ENCODE data around the gene JUN. TPM values are rescaled to one million over a fixed set of nuclear protein-coding genes. Genes with fewer than 3 reads are reported as not detected.
"Not testable (repeated sequence)": the region's sequence is repeated elsewhere in the genome, so short reads cannot be mapped to it uniquely, and the experiment has no call there.

Gene JUN
- total and polyA plus RNA-seq, 2 donors = 51.0 to 74.3 TPM

- H3K27me3 ChIP-seq (ENCODE audit: control insufficient read depth in 2 of 2, insufficient read depth in 1 of 2, low read length in 1 of 2) = no peaks in the 10 kb centered on the region
- H3K9me3 ChIP-seq (ENCODE audit: control insufficient read depth in 2 of 2, insufficient read depth in 1 of 2, low read length in 1 of 2) = no peaks in the 10 kb centered on the region
- DNase-seq (ENCODE audit: low read depth in 6 of 9, low spot score in 9 of 9) = no peak
- H3K36me3 ChIP-seq (ENCODE audit: control insufficient read depth in 2 of 2, insufficient read depth in 2 of 2, low read length in 1 of 2) = no peaks in the 10 kb centered on the region
- no peak overlapping the region for H3K27ac ChIP-seq (ENCODE audit: low read depth in 1 of 2, low read length in 1 of 2)
- WGBS = 87% methylated on average over 5 of the region's 5 CpGs
- no peak overlapping the region for H3K4me3 ChIP-seq (ENCODE audit: low read length in 2 of 2)
- H3K4me1 ChIP-seq (ENCODE audit: control insufficient read depth in 2 of 2, insufficient read depth in 2 of 2, low read length in 2 of 2) = no peaks in the 10 kb centered on the region
These were observed 19.0 kb upstream of the JUN start for GRCh38 chr1:58802640-58803399.

- DNase-seq (ENCODE audit: low read depth in 6 of 9, low spot score in 9 of 9); H3K27me3 ChIP-seq (ENCODE audit: control insufficient read depth in 2 of 2, insufficient read depth in 1 of 2, low read length in 1 of 2); H3K9me3 ChIP-seq (ENCODE audit: control insufficient read depth in 2 of 2, insufficient read depth in 1 of 2, low read length in 1 of 2); H3K4me1 ChIP-seq (ENCODE audit: control insufficient read depth in 2 of 2, insufficient read depth in 2 of 2, low read length in 2 of 2); H3K4me3 ChIP-seq (ENCODE audit: low read length in 2 of 2); H3K27ac ChIP-seq (ENCODE audit: low read depth in 1 of 2, low read length in 1 of 2); H3K36me3 ChIP-seq (ENCODE audit: control insufficient read depth in 2 of 2, insufficient read depth in 2 of 2, low read length in 1 of 2): not testable (repeated sequence)
- 99% methylated on average over 1 of the region's 1 CpG for WGBS
These were observed 17.4 kb upstream of the JUN start for GRCh38 chr1:58801286-58801685.

- no peak for DNase-seq (ENCODE audit: low read depth in 6 of 9, low spot score in 9 of 9)
- no peaks in the 10 kb centered on the region for H3K4me1 ChIP-seq (ENCODE audit: control insufficient read depth in 2 of 2, insufficient read depth in 2 of 2, low read length in 2 of 2)
- WGBS = 92% methylated on average over 1 of the region's 1 CpG
- H3K27ac ChIP-seq (ENCODE audit: low read depth in 1 of 2, low read length in 1 of 2) = no peak overlapping the region
- no peaks in the 10 kb centered on the region for H3K27me3 ChIP-seq (ENCODE audit: control insufficient read depth in 2 of 2, insufficient read depth in 1 of 2, low read length in 1 of 2)
- no peaks in the 10 kb centered on the region for H3K36me3 ChIP-seq (ENCODE audit: control insufficient read depth in 2 of 2, insufficient read depth in 2 of 2, low read length in 1 of 2)
- no peak overlapping the region for H3K4me3 ChIP-seq (ENCODE audit: low read length in 2 of 2)
- H3K9me3 ChIP-seq (ENCODE audit: control insufficient read depth in 2 of 2, insufficient read depth in 1 of 2, low read length in 1 of 2) = no peaks in the 10 kb centered on the region
These were observed 15.8 kb upstream of the JUN start for GRCh38 chr1:58799650-58800049.

- DNase-seq (ENCODE audit: low read depth in 6 of 9, low spot score in 9 of 9) = no peak
These were observed 15.1 kb upstream of the JUN start for GRCh38 chr1:58798910-58799442.

GRCh38 chr1:58796416-58796815 lies 12.6 kb upstream of the JUN start:
- no peak for DNase-seq (ENCODE audit: low read depth in 6 of 9, low spot score in 9 of 9)
- Histone ChIP-seq H3K4me3 (ENCODE audit: low read length in 2 of 2) (no peak overlapping the region), H3K9me3 (ENCODE audit: control insufficient read depth in 2 of 2, insufficient read depth in 1 of 2, low read length in 1 of 2) (no peaks in the 10 kb centered on the region), H3K27ac (ENCODE audit: low read depth in 1 of 2, low read length in 1 of 2) (no peak overlapping the region), H3K4me1 (ENCODE audit: control insufficient read depth in 2 of 2, insufficient read depth in 2 of 2, low read length in 2 of 2) (no peaks in the 10 kb centered on the region), H3K27me3 (ENCODE audit: control insufficient read depth in 2 of 2, insufficient read depth in 1 of 2, low read length in 1 of 2) (no peaks in the 10 kb centered on the region), H3K36me3 (ENCODE audit: control insufficient read depth in 2 of 2, insufficient read depth in 2 of 2, low read length in 1 of 2) (no peaks in the 10 kb centered on the region)

More at GRCh38 chr1:58798910-58799442, 15.1 kb upstream of the JUN start:
- Histone ChIP-seq H3K36me3 (ENCODE audit: control insufficient read depth in 2 of 2, insufficient read depth in 2 of 2, low read length in 1 of 2) (no peaks in the 10 kb centered on the region), H3K27me3 (ENCODE audit: control insufficient read depth in 2 of 2, insufficient read depth in 1 of 2, low read length in 1 of 2) (no peaks in the 10 kb centered on the region), H3K4me1 (ENCODE audit: control insufficient read depth in 2 of 2, insufficient read depth in 2 of 2, low read length in 2 of 2) (no peaks in the 10 kb centered on the region), H3K9me3 (ENCODE audit: control insufficient read depth in 2 of 2, insufficient read depth in 1 of 2, low read length in 1 of 2) (no peaks in the 10 kb centered on the region), H3K4me3 (ENCODE audit: low read length in 2 of 2) (no peak overlapping the region), H3K27ac (ENCODE audit: low read depth in 1 of 2, low read length in 1 of 2) (no peak overlapping the region)
- WGBS = 93% methylated on average over 1 of the region's 1 CpG

- no peaks in the 10 kb centered on the region for H3K36me3 ChIP-seq (ENCODE audit: control insufficient read depth in 2 of 2, insufficient read depth in 2 of 2, low read length in 1 of 2)
- H3K27ac ChIP-seq (ENCODE audit: low read depth in 1 of 2, low read length in 1 of 2) = no peak overlapping the region
- H3K27me3 ChIP-seq (ENCODE audit: control insufficient read depth in 2 of 2, insufficient read depth in 1 of 2, low read length in 1 of 2) = no peaks in the 10 kb centered on the region
- no peak overlapping the region for H3K4me3 ChIP-seq (ENCODE audit: low read length in 2 of 2)
- no peak for DNase-seq (ENCODE audit: low read depth in 6 of 9, low spot score in 9 of 9)
- WGBS = 95% methylated on average over 3 of the region's 3 CpGs
- H3K9me3 ChIP-seq (ENCODE audit: control insufficient read depth in 2 of 2, insufficient read depth in 1 of 2, low read length in 1 of 2) = no peaks in the 10 kb centered on the region
- H3K4me1 ChIP-seq (ENCODE audit: control insufficient read depth in 2 of 2, insufficient read depth in 2 of 2, low read length in 2 of 2) = no peaks in the 10 kb centered on the region
These were observed 10.7 kb upstream of the JUN start for GRCh38 chr1:58794585-58794984.

- WGBS = 95% methylated on average over 6 of the region's 6 CpGs
- Histone ChIP-seq H3K36me3 (ENCODE audit: control insufficient read depth in 2 of 2, insufficient read depth in 2 of 2, low read length in 1 of 2) (no peaks in the 10 kb centered on the region), H3K27me3 (ENCODE audit: control insufficient read depth in 2 of 2, insufficient read depth in 1 of 2, low read length in 1 of 2) (no peaks in the 10 kb centered on the region), H3K27ac (ENCODE audit: low read depth in 1 of 2, low read length in 1 of 2) (no peak overlapping the region), H3K4me1 (ENCODE audit: control insufficient read depth in 2 of 2, insufficient read depth in 2 of 2, low read length in 2 of 2) (no peaks in the 10 kb centered on the region), H3K4me3 (ENCODE audit: low read length in 2 of 2) (no peak overlapping the region), H3K9me3 (ENCODE audit: control insufficient read depth in 2 of 2, insufficient read depth in 1 of 2, low read length in 1 of 2) (no peaks in the 10 kb centered on the region)
- DNase-seq (ENCODE audit: low read depth in 6 of 9, low spot score in 9 of 9) = no peak
These were observed 9.0 kb upstream of the JUN start for GRCh38 chr1:58792846-58793245.

- WGBS = 97% methylated on average over 1 of the region's 1 CpG
- DNase-seq (ENCODE audit: low read depth in 6 of 9, low spot score in 9 of 9) = no peak
- H3K27ac ChIP-seq (ENCODE audit: low read depth in 1 of 2, low read length in 1 of 2) = no peak overlapping the region
- no peaks in the 10 kb centered on the region for H3K36me3 ChIP-seq (ENCODE audit: control insufficient read depth in 2 of 2, insufficient read depth in 2 of 2, low read length in 1 of 2)
- H3K4me3 ChIP-seq (ENCODE audit: low read length in 2 of 2) = no peak overlapping the region
- H3K9me3 ChIP-seq (ENCODE audit: control insufficient read depth in 2 of 2, insufficient read depth in 1 of 2, low read length in 1 of 2) = no peaks in the 10 kb centered on the region
- no peaks in the 10 kb centered on the region for H3K27me3 ChIP-seq (ENCODE audit: control insufficient read depth in 2 of 2, insufficient read depth in 1 of 2, low read length in 1 of 2)
- no peaks in the 10 kb centered on the region for H3K4me1 ChIP-seq (ENCODE audit: control insufficient read depth in 2 of 2, insufficient read depth in 2 of 2, low read length in 2 of 2)
These were observed 7.3 kb upstream of the JUN start for GRCh38 chr1:58791106-58791505.

GRCh38 chr1:58789996-58790660 lies 6.3 kb upstream of the JUN start:
- H3K9me3 ChIP-seq (ENCODE audit: control insufficient read depth in 2 of 2, insufficient read depth in 1 of 2, low read length in 1 of 2) = no peaks in the 10 kb centered on the region
- H3K36me3 ChIP-seq (ENCODE audit: control insufficient read depth in 2 of 2, insufficient read depth in 2 of 2, low read length in 1 of 2) = no peaks in the 10 kb centered on the region
- no peak for DNase-seq (ENCODE audit: low read depth in 6 of 9, low spot score in 9 of 9)
- WGBS = 98% methylated on average over 1 of the region's 1 CpG
- H3K27ac ChIP-seq (ENCODE audit: low read depth in 1 of 2, low read length in 1 of 2) = no peak overlapping the region
- peaks cover 0 to 7% of the 10 kb centered on the region in 2 donors for H3K27me3 ChIP-seq (ENCODE audit: control insufficient read depth in 2 of 2, insufficient read depth in 1 of 2, low read length in 1 of 2)
- H3K4me3 ChIP-seq (ENCODE audit: low read length in 2 of 2) = no peak overlapping the region
- peaks cover 5 to 8% of the 10 kb centered on the region in 2 donors for H3K4me1 ChIP-seq (ENCODE audit: control insufficient read depth in 2 of 2, insufficient read depth in 2 of 2, low read length in 2 of 2)

All from thymus (tissue), 11 donors.